NCI-H2029 (cell line): ENCODE data around the gene SLCO3A1.

Experiments used
- DNase-seq: peaks from one replicate; lab custom pipeline; 2025; lab: John Stamatoyannopoulos, UW

The SLCO3A1 gene

DNA sequence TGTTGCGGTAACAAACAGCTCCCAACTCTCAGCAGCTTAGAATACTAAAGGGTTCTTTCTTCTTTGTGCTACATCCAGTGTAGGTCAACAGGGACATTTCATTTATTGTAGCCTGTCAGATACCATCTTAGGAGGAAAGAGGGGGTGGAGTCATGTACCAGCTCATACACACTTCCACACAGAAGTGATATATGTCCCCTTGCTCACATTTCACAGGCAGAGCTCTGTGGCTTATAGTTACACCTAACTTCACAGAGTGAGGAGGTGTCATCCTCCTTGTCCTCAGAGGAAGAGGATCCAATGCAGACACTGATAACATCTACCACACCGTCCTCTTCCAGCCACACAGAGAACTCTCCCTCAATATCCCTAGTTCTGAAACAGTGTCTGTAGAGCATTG, 247.2 kb downstream of the SLCO3A1 start:
- no peak for DNase-seq

DNA sequence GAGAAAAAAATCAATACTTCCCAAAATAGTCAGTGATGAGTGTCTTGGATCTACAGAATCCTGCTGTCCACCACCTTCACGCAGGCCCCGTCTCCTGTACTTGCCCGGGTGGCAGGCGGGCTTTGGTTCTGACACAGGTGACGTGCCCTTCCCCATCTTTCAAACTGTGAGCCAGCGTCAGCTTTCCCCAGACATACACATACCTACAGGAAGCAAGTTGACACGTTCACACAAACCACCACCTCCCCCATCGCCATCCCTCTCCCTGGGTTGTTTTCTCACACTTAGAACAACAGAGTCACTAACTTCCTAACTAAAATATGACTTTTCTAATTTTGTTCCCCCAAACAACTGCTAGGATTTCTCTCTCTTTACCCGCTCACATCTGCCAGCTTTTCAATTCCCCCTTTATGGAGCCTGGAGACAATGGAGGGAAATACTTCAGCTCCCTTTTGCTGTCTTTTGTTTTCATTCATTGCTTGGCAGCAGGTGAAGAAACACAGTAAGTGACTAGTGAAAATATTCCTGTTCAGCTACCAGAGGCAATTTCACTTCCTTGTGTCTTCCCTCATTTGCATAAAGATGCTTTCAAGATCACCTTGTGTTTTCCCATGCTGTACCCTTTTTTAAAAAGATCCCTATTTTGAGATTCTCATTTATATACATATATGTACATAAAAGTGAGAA, 248.3 kb downstream of the SLCO3A1 start:
- DNase-seq = no peak

- no peak for DNase-seq
Measured at GRCh38 chr15:92102395-92102755, 248.9 kb downstream of the SLCO3A1 start.

DNA sequence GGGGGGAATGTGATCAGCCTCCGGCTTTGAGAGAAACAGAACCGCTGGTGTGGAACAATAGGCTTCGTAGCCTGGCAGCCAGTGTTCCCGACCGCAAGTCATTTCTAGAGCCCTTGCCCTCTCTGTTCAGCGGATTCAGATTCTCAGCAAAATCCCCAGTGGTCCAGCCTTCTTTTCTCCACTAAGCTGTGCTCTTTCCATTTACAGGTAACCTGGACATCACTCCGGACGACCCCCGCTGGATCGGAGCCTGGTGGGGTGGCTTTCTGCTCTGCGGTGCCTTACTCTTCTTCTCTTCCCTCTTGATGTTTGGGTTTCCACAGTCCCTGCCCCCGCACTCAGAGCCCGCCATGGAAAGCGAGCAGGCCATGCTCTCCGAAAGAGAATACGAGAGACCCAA, 250.6 kb downstream of the SLCO3A1 start:
- no peak for DNase-seq

- DNase-seq = no peak
Measured at GRCh38 chr15:92105611-92106010, 252.1 kb downstream of the SLCO3A1 start.

- DNase-seq = no peak
Measured at GRCh38 chr15:92107510-92107909, 254.0 kb downstream of the SLCO3A1 start.

- peak; percentile 74 for DNase-seq
Measured at GRCh38 chr15:92109191-92109873, 255.8 kb downstream of the SLCO3A1 start.

- DNase-seq = no peak
Measured at GRCh38 chr15:92111291-92111690, 257.8 kb downstream of the SLCO3A1 start.

- DNase-seq = no peak
Measured at GRCh38 chr15:92111751-92112150, 258.2 kb downstream of the SLCO3A1 start.

DNA sequence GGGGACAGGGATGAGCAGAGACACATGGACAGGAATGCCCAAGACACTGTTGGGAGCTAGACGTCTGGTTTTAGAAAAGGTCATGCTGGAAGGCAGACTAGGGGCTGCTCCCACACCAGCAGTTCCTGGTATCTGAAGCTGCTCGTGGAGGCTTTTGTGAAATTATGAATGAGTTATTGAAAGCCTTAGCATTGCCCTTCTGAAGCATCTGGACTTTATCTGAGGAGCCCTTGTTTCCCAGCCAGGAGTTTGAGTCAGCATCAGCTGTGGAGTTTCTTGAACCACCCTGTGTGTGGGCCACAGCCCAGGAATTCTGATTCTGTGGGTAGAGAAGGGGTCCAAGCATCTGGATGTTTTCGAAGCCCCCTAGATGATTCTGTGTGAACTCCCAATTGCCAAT, 258.7 kb downstream of the SLCO3A1 start:
- DNase-seq = no peak

- DNase-seq = no peak
Measured at GRCh38 chr15:92112711-92113110, 259.2 kb downstream of the SLCO3A1 start.

DNA sequence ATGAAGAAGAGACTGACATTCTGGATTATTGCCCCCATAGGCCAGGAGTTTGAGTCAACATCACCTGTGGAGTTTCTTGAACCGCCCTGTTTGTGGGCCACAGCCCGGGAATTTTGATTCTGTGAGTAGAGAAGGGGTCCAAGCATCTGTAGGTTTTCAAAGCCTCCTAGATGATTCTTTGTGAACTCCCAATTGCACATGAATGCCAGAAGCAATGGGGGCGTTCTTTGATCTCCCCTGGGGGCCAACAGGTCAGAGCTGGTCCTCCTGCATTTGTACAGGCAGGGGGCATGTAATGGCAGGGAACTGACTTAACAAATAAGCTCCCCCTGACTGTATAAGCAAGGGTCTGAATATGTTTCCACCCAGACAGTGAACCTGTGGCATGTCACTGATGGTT, 260.3 kb downstream of the SLCO3A1 start:
- DNase-seq = no peak

- no peak for DNase-seq
Measured at GRCh38 chr15:92115834-92116233, 262.3 kb downstream of the SLCO3A1 start.

- DNase-seq = no peak
Measured at GRCh38 chr15:92116330-92116729, 262.8 kb downstream of the SLCO3A1 start.

- no peak for DNase-seq
Measured at GRCh38 chr15:92117261-92117731, 263.8 kb downstream of the SLCO3A1 start.

- DNase-seq = no peak
Measured at GRCh38 chr15:92118162-92118935, 264.8 kb downstream of the SLCO3A1 start.

- no peak for DNase-seq
Measured at GRCh38 chr15:92118936-92119325, 265.4 kb downstream of the SLCO3A1 start.

DNA sequence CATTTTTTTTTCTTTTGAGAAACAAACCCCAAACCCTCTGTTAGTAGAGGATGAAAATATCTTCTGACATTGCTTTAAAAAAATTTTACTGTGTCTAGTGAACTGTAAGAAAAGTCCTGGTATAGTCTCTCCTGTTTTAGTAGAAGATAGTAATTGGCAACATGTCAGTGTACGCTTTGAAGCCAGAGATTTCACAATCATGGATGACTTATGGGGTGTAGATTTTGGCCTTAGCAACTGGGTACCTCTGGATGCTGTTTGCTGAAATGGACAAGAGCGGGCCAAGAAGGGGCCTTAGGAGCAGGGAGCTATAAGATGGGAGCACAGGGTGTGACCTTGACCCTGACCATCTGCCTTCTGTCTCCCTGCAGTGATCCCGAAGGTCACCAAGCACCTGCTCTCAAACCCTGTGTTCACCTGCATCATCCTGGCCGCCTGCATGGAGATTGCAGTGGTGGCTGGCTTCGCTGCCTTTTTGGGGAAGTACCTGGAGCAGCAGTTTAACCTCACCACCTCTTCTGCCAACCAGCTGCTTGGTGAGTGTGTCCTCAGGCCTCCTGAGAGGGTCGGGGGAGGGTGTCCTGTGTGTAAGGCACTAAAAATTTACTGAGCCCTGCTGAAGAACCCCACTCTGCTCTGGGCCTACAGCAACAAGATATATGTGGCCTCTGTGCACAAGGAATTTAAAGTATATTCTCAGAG, 266.7 kb downstream of the SLCO3A1 start:
- DNase-seq = no peak

DNA sequence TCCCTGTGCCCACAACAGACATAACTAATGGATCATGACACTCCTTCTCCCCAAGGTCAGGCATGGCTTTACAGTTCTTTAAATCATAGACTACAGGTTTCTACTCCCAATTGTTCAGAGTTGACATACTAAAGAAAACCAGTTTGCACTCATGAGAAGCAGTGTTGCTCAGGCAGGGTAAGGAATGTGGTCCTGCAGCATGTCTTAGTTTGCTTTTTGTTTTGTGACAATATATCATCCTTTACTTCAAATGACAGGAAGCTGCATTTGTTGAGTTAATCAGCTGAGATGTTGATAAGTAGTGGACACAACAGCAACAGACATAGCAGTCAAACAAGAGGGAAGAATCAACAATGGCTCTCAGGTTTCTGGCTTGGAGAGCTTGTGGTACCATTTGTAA, 267.5 kb downstream of the SLCO3A1 start:
- DNase-seq = peak; percentile 9

DNA sequence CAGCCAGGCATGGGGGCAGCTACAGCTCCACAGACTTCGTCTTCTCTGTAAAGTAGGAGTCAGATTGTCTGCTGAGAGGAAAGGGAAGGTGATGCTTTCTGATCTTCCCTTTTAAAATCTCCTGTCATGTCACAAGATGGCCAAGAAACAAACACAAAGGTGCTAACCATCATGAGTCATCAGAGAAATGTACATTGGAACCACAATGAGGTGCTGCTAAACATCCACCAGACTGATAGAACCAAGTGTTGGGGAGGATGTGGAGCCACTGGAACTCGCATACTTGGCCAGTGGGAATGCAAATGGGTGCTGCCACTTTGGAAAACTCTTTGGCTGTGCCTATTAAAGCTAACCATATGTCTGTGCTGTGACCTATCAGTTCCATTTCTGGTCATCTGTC, 268.8 kb downstream of the SLCO3A1 start:
- no peak for DNase-seq

- no peak for DNase-seq
Measured at GRCh38 chr15:92123962-92124656, 270.6 kb downstream of the SLCO3A1 start.

DNA sequence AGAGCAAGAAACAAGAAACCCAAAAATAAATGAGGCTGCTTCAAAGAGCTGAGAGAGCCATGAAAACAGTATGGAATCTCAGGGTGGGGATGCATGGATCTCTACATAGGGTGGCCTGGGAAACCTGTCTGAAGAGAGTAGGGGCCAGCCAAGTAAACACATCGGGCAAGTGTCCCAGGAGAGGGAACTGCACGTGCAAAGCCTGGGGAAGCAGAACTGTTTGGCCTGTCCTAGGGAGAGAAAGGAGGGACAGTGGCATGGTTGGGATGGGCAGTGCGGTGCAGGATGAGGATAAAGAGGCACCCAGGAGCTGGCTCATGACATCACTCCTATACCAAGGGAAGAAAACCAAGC, 271.1 kb downstream of the SLCO3A1 start:
- DNase-seq = no peak
